GM13976 (cell line): ENCODE results near the gene RGL1.

Experiments used
- DNase-seq: peaks from one replicate; pipeline ENCODE4 v3.0.0; 2012; ENCODE audit warnings: low spot score
- in situ Hi-C: fragments of 300-500 bp; cut with MboI; formaldehyde crosslinking; loops from one replicate; pipeline ENCODE4 v1.12.0; 2022; ENCODE audit warnings: low sequenced_read_pairs, mixed read lengths, inconsistent platforms; ENCODE audit not compliant: unreplicated experiment
- TF ChIP-seq, protein P1 (sequence below): IDR thresholded peaks from 2 replicates; pipeline ENCODE4 v1.5.1; 2012; ENCODE audit warnings: borderline replicate concordance, mild to moderate bottlenecking; ENCODE audit not compliant: insufficient read depth; ENCODE audit errors: extremely low read depth, missing control alignments, control extremely low read depth

Gene RGL1

DNA sequence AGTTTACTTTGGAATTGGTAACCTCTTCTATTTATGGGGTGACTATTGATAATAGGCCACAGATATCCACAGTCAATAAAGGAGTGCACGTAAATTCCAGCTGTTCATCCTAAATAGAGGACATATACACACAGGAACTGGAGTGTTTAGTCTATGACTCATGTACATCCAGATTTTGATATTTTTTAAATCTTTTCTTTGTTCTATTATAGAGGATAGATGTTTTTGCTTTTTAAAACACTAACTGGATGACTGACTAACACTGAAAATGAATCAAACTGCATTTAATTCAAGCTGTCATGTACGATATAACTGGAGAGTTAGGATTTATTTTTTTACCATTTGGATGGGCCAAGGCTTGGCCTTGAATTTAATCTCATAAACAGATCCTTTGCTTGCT, 45.9 kb downstream of the RGL1 start:
- no peak for DNase-seq
- TF ChIP-seq, protein P1, sequence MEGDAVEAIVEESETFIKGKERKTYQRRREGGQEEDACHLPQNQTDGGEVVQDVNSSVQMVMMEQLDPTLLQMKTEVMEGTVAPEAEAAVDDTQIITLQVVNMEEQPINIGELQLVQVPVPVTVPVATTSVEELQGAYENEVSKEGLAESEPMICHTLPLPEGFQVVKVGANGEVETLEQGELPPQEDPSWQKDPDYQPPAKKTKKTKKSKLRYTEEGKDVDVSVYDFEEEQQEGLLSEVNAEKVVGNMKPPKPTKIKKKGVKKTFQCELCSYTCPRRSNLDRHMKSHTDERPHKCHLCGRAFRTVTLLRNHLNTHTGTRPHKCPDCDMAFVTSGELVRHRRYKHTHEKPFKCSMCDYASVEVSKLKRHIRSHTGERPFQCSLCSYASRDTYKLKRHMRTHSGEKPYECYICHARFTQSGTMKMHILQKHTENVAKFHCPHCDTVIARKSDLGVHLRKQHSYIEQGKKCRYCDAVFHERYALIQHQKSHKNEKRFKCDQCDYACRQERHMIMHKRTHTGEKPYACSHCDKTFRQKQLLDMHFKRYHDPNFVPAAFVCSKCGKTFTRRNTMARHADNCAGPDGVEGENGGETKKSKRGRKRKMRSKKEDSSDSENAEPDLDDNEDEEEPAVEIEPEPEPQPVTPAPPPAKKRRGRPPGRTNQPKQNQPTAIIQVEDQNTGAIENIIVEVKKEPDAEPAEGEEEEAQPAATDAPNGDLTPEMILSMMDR, result no peak
- in situ Hi-C loops, result no loop called here

DNA sequence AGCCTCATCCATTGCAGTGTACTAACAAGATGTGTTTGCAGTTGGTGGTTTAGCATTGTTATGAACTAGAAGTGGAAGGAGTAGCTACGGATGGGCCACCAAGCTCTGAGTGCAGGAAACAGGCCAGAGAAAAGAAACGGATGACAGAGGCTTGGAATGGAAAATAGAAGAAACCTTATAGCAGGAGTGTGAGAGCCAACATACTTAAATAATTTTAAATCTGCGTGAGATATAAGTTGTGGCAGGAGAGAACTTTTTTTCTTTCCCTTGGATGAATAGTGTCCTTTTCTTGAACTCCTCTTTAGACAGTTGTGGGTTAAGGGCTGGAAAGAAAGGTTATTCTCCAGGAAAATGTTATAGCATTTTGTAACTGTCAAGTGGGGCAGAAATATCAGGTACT, 54.2 kb downstream of the RGL1 start:
- in situ Hi-C loops, result no loop called here
- TF ChIP-seq, protein P1, result no peak
- no peak for DNase-seq

DNA sequence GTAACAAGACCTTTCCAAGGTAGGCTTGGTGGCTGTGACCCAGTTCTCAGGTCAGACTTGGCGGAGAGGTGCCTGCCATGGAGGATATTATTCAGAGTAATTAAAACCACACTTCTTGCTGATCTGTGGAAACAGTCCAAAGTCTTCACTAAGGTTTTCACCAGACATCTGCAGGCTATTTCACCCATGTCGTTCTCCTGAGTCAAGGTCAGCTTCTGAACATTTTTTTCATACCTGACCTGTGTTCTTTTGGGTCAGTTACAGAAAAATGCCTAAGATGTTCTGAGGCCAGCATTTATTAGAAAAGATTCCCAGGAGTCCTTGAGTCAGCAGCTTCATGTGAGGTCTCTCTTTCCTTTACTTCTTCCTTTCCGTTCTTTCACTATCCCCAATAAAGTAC, 54.9 kb downstream of the RGL1 start:
- no peak for DNase-seq
- TF ChIP-seq, protein P1, result no peak
- in situ Hi-C loops, result no loop called here

DNA sequence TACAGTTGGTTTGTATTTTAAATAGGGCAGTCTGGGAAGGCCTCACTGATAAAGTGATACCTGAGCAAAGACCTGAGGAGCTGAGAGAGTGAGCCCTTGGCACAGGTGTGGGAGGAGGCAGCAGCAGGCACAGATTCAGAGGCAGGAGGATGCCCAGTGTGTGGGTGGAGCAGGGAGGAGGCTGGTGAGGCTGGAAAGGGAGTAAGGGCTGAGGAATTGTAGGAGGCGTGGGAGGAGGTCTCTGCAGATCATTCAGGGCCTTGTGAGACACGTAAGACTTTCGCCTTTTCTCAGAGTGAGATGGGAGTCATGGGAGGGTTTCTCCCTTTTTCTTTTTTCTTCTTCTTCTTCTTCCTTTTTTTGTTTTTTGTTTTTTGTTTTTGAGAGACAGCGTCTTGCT, 58.0 kb downstream of the RGL1 start:
- in situ Hi-C loops, result no loop called here
- DNase-seq, result no peak
- TF ChIP-seq, protein P1, result no peak

DNA sequence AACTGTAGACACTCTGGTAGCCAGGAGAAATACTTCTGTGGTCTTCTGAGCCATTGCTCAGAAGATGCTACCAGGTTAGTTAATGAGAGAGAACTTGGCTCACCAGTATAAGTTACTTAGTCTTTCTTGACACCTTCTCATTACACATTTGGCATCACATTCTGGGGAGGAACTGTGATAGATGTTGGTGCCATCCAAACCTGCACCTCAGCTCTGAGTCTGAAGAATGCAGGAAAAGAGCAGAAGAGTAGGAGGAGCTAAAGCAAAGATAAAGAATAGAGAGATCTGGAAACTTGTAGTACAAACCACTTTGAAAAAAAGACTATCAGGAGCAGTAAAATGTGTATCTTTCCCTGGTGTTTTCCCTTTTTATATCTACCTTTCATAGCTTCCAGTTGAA, 58.9 kb downstream of the RGL1 start:
- in situ Hi-C loops, result no loop called here
- no peak for DNase-seq
- TF ChIP-seq, protein P1, result no peak

DNA sequence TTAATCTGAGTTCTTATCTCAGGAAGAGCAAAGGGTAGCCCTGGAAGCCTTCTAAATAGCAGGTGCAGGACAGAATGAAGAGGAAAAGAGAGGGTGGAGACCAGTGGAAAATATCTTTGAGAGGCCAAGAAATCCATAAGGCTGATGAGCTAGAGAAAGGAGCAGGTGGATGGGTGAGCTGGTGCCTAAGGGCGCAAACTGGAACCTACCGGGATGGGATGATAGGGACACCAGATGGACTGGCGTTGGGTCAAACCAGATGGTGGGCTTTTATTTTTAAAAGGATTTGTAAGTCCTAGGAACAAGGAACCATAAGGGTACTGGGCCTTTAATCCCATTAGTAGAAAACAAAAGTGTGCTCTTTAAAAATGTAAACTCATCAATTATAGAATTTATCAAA, 59.7 kb downstream of the RGL1 start:
- TF ChIP-seq, protein P1, result no peak
- in situ Hi-C loops, result no loop called here
- DNase-seq, result no peak

DNA sequence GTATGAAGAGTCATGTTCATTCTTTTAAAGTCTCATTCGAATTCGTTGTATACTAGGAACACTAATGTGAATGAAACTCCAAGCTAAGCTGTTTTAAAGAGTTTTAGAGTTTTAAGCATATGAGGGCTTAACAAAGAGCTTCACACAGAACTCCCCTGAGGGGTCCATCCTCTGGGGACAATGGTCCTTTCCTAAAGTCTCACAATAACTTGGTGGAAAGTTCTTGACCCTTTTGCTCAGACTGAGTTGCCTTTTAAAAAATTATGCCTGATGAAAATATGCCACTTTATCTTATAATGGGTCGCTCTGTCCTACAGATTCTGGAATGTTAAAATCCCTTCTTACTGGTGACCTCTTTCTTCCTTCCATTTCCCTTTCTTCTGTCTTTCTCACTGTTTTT, 64.3 kb downstream of the RGL1 start:
- DNase-seq, result no peak
- in situ Hi-C loops, result no loop called here
- TF ChIP-seq, protein P1, result no peak
